ENCODE measurements around the gene LMO4.

GRCh38 chr1:87291107-87291506 lies 37.6 kb upstream of the LMO4 start:
- TF ChIP-seq, protein P1, sequence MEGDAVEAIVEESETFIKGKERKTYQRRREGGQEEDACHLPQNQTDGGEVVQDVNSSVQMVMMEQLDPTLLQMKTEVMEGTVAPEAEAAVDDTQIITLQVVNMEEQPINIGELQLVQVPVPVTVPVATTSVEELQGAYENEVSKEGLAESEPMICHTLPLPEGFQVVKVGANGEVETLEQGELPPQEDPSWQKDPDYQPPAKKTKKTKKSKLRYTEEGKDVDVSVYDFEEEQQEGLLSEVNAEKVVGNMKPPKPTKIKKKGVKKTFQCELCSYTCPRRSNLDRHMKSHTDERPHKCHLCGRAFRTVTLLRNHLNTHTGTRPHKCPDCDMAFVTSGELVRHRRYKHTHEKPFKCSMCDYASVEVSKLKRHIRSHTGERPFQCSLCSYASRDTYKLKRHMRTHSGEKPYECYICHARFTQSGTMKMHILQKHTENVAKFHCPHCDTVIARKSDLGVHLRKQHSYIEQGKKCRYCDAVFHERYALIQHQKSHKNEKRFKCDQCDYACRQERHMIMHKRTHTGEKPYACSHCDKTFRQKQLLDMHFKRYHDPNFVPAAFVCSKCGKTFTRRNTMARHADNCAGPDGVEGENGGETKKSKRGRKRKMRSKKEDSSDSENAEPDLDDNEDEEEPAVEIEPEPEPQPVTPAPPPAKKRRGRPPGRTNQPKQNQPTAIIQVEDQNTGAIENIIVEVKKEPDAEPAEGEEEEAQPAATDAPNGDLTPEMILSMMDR (IDR thresholded peaks at IDR 0.05; ENCODE audit: low read depth, low read length), result no peak
- no peak for TF ChIP-seq EZH2phosphoT487 (IDR thresholded peaks at IDR 0.05; ENCODE audit: low read depth)
